GM19467 (cell line): Measurements from ENCODE around the gene CTXN2.

ENCODE experiments used
- ATAC-seq: cut with Tn5 transposase; IDR thresholded peaks from one replicate; pipeline ENCODE4 v1.9.1; 2021; ENCODE audit warnings: mild to moderate bottlenecking, moderate library complexity; ENCODE audit not compliant: unreplicated experiment

CTXN2 gene

DNA sequence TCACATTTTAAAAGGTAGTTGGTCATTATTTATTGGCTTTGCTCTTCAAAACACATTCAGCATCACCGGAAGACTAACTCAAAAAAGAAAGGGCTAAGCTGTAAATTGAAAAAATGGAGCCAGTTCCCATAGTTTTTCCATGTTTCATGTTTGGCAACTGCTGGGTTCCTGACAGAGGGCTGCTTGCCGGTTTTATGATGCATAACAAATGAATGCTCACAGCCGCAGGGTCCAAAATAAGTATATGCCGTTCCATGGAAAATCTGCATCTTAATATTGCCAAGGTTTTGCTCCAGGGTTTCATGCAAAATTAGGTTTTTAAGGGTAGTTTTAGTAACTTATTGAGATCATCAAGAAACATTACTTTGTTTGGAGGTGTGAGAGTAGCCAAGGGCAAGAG is 30.4 kb downstream of the CTXN2 start:
- no peak for ATAC-seq

DNA sequence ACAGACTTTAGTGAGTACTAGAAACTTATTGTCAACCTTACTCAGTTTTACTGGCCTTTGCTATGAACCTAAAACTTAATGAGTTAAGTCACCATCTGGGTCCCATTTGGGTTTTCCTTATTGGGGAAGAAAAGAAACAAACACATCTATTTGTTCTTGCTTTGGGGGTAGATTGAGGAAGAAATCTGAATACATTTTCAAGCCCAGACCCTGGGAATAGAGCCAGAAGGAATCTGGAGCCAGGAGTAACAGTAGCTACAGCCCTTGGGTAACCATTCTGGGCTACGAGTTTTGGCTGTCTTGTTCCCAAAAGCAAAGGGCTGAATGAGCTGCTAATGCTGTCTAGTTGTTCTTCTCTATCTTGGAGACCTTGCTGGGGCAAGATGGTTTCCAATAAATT is 31.2 kb downstream of the CTXN2 start:
- ATAC-seq = no peak

DNA sequence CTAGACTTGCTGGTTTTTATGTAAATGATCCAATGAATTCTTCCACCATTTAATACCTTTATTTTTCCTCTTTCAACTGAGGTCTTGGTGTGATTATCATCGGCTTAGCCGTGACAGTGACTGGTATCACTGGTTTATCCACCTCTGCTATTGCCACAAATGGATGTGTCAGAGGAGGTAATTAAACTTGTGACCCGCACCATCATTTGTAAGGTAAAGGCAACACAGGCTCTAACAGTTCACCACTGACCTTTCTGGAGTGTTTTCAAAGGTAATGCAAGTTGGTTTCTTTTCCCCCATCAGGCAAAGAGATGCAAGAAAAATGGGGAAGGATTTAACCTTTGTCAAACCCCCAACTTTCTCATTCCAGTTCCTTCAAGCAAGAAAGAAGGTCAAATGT is 34.3 kb downstream of the CTXN2 start:
- no peak for ATAC-seq

DNA sequence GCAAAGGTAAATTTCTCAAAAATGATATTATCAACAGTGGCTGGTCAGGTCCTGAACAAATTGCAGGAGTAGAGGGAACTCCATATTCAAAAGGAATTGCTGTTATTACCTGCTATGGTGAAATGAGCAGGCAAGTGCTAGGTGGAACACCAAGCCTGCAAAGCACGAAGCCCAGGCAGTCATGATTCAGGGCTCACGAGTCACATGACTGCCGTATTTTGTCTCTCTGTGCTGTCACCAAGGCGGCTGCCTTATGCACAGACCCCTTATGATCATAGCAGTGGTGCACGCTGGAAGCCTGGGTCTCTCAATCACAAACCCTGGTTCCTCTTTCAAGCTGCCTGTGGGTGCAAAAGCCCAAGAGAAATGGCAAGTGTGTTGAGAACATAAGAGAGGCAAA is 39.0 kb downstream of the CTXN2 start:
- ATAC-seq = no peak

DNA sequence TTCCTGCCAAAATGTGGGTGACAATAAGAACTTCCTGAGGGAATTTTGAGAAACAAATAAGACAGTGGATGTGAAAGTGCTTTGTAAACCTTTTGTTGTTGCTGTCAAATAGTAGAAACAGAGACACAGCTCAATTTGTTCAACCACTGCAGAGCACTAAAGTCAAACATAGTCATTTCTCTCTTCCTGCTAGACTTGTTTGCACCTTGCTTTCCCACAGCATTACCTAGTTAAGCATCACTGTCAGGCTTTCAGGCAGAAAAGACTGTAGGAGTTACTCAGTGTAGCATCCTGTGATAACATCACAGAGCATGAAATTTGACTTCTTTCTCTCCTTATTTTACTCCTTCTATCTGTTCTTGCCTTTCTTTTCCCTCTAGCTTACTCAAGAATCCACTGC is 41.8 kb downstream of the CTXN2 start:
- no peak for ATAC-seq

DNA sequence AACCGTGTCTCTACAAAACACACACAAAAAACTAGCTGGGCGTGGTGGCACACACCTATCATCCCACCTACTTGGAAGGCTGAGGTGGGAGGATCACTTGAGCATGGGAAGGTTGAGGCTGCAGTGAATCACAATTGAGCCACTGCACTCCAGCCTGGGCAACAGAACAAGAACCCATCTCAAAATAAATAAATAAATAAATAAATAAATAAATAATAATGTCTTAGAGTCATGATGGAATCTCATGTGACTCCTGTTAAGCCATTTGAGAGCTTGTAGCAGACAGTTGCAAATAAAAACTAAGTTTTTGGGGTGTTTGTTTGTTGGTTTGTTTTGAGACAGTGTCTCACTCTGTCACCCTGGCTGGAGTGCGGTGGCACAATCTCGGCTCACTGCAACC is 47.9 kb downstream of the CTXN2 start:
- ATAC-seq = no peak

DNA sequence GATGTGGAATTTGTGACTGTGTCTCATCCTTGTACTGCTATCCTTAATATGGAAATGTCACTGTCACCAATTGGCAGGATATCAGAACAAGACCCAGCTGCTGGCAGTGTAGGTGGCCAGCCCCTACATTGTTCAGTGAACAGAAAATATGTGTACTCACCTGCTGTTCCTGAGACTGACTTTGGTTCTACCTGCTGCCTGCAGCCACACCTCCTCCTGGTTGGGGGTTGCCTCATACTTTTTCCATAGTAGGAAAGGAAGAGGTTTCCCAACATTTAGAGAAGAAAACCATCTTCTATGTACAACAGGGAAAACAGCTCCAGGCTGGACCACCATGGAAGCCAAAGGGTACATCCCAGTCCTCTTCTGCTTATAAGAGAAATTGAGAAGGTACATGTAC is 50.5 kb downstream of the CTXN2 start:
- ATAC-seq = no peak

DNA sequence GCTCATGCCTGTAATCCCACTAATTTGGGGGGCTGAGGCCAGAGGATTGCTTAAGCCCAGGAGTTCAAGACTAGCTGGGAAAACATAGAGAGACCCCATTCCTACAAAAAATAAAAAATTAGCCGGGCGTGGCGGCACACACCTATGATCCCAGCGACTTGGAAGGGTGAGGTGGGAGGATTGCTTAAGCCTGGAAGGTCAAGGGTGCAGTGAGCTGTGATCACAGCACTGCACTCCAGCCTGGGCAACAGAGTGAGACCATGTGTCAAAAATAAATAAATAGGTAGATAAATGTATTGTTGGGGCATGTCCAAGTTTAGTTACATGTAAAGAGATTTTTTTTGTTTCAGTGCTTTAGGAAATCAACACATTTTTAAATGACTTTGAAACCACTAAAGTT is 51.1 kb downstream of the CTXN2 start:
- ATAC-seq = no peak

DNA sequence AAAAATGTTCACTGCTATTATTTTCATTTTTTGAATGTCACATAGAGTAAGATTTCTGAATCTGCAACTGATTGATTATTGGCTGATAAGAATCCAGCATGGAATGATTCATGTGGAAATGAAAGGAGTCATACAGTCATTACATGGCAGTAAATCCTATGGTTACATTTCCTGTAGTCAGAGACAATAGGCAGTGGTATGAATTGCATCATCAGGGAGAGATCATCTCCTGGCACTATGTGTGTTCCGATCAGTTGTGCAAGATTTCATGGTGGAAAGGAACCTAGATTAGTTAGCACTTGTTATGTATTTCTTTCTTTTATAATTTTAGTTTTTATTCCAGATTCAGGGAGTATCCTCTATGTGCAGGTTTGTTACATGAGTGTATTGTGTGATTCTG is 53.5 kb downstream of the CTXN2 start:
- ATAC-seq = no peak

DNA sequence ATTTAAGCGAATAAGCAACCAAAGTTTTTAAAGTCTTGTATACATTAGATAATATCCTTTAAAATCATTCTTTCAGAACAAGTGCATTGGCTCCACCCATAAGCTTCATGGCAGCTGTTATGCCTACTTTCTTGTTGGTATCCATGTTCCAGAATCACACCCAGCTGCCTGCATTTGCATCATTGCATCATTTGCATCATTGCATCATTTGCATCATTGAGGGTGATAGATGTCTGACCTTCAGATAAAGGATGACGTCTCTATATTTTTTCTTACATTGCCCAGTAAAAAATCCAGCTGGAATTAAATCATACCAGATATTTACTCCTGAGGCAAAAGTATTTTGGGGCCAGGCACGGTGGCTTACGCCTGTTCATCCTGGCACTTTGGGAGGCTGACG is 56.9 kb downstream of the CTXN2 start:
- ATAC-seq = no peak

DNA sequence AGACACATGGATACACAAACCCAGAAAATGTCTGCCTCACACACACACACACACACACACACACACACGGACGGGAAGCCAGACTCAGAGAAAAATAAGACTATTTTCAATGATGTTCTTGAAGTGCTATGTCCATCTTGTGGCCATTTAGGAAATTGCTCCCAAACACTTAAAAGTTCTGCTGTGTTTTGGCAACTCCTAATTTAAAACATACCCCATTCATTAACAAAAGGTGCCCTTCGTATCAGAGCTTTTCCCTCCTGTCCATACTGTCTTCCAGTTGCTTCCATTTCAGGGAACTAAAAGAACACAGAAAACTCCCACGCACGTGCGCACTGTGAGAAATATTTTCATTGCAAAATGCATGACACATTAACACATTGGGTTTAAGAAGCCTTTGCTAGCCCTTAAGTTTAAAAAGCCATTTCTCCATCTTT is 59.2 kb downstream of the CTXN2 start:
- ATAC-seq = no peak

DNA sequence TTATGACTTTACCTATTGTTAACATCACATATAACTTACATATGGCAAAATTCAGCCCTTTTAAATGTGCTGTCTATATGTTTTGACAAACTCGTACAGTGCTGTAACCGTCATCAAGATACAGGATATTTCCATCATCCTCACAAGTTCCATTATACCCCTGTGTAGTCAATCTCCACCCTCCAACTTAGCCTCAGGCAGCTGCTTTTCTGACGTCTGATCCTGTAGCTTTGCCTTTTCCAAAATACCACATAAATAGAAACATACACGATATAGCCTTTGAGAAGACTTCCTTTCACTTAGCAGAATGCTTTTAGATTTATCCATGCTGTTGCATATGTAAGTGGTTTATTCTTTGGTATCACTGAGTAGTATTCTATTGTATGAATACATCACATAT is 61.7 kb downstream of the CTXN2 start:
- no peak for ATAC-seq
